B cell (primary cell): Measurements from ENCODE around the gene AP2B1. TPM values are rescaled to one million over a fixed set of nuclear protein-coding genes. Genes with fewer than 3 reads are reported as not detected.

Experiments
- ATAC-seq: fragments of 200-7000 bp; cut with Tn5 transposase; one replicate; pipeline ENCODE4 v1.10.0; 2021; ENCODE audit warnings: low read depth, mild to moderate bottlenecking, moderate number of reproducible peaks, moderate library complexity
- CTCF ChIA-PET: fragments of 350-600 bp; sonication (Branson Sonifier 250); formaldehyde crosslinking; loops from one replicate; lab custom pipeline; 2021; ENCODE audit warnings: antibody characterized with exemption, inconsistent platforms; lab: Charles Lee
- POLR2A ChIA-PET: fragments of 350-600 bp; sonication (Branson Sonifier 250); formaldehyde crosslinking; loops from one replicate; lab custom pipeline; 2021; ENCODE audit warnings: antibody characterized with exemption; lab: Charles Lee
- DNase-seq: peaks from one replicate; pipeline ENCODE4 v3.0.0; 2013
- H2AFZ ChIP-seq: 2 replicates; pipeline ENCODE4 v1.6.1; 2012; ENCODE audit warnings: mild to moderate bottlenecking, low read depth, low read length; ENCODE audit not compliant: insufficient read depth, poor library complexity, severe bottlenecking
- H3K27ac ChIP-seq, 2 donors: 1 replicate in 1 of 2; 2 replicates in 1 of 2; pipeline ENCODE4 v1.5.1; 2012 to 2013; ENCODE audit warnings: low read length in 2 of 2, mild to moderate bottlenecking in 2 of 2, moderate library complexity in 1 of 2
- H3K27me3 ChIP-seq, 4 experiments: fragments of 200-600 bp in 1 of 4; sonication (generic) in 1 of 4; replicated peaks in 1 of 4; 1 replicate in 2 of 4; 2 replicates in 2 of 4; pipeline versions ENCODE4 v1.6.1 to v1.7.0; 2013 to 2016; ENCODE audit warnings: low read length in 3 of 4, mild to moderate bottlenecking in 2 of 4, mixed read lengths in 1 of 4, moderate library complexity in 1 of 4; ENCODE audit not compliant: insufficient read depth in 4 of 4, control insufficient read depth in 3 of 4; ENCODE audit errors: control extremely low read depth in 1 of 4
- H3K36me3 ChIP-seq, 2 experiments: replicated peaks in 1 of 2; 1 replicate in 1 of 2; 2 replicates in 1 of 2; pipeline versions ENCODE4 v1.6.1 to v1.7.1; 2013; ENCODE audit warnings: low read length in 1 of 2; ENCODE audit not compliant: insufficient read depth in 2 of 2, control insufficient read depth in 1 of 2; ENCODE audit errors: control extremely low read depth in 1 of 2, extremely low read depth in 1 of 2
- H3K4me1 ChIP-seq, 2 donors: fragments of 200-600 bp in 1 of 2; sonication (generic) in 1 of 2; 1 replicate in 1 of 2; 2 replicates in 1 of 2; pipeline versions ENCODE4 v1.5.1 to v1.6.1; 2013 to 2017; ENCODE audit warnings: low read length in 2 of 2; ENCODE audit not compliant: control insufficient read depth in 2 of 2, insufficient read depth in 2 of 2
- H3K4me2 ChIP-seq: replicated peaks from 2 replicates; pipeline ENCODE3; 2012; ENCODE audit warnings: mild to moderate bottlenecking, low read depth, low read length; ENCODE audit not compliant: poor library complexity, severe bottlenecking
- H3K4me3 ChIP-seq, 5 experiments: fragments of 200-600 bp in 1 of 5; sonication (generic) in 1 of 5; 1 replicate in 3 of 5; 2 replicates in 2 of 5; pipeline versions ENCODE4 v1.5.1 to v1.7.0; 2011 to 2016; ENCODE audit warnings: low read length in 4 of 5, mild to moderate bottlenecking in 4 of 5, low read depth in 2 of 5, control low read depth in 1 of 5, moderate library complexity in 1 of 5; ENCODE audit not compliant: insufficient read depth in 1 of 5; ENCODE audit errors: control extremely low read depth in 1 of 5, extremely low read depth in 1 of 5
- H3K79me2 ChIP-seq: fragments of 200-600 bp; sonication (generic); one replicate; pipeline ENCODE4 v1.6.0; 2016; ENCODE audit warnings: low read length; ENCODE audit not compliant: control insufficient read depth, insufficient read depth
- H3K9ac ChIP-seq: fragments of 200-600 bp; sonication (generic); 2 replicates; pipeline ENCODE4 v1.6.1; 2017; ENCODE audit warnings: mild to moderate bottlenecking, low read length, moderate library complexity
- H3K9me3 ChIP-seq, 3 donors: one replicate each; pipeline versions ENCODE4 v1.6.1 to v1.7.1; 2013; ENCODE audit warnings: low read length in 2 of 3; ENCODE audit not compliant: control insufficient read depth in 2 of 3, insufficient read depth in 1 of 3; ENCODE audit errors: control extremely low read depth in 1 of 3
- H4K20me1 ChIP-seq: 2 replicates; pipeline ENCODE4 v1.6.0; 2012; ENCODE audit warnings: mild to moderate bottlenecking, low read length; ENCODE audit not compliant: insufficient read depth, control insufficient read depth, poor library complexity, severe bottlenecking
- H3K27ac Mint-ChIP-seq: one replicate; pipeline ENCODE4 v1.8.0; 2021; ENCODE audit warnings: mixed read lengths
- H3K27me3 Mint-ChIP-seq: one replicate; pipeline ENCODE4 v1.8.0; 2021; ENCODE audit warnings: mixed read lengths
- H3K4me1 Mint-ChIP-seq: one replicate; pipeline ENCODE4 v1.8.0; 2021; ENCODE audit warnings: mixed read lengths
- H3K4me3 Mint-ChIP-seq: one replicate; pipeline ENCODE4 v1.8.0; 2021; ENCODE audit warnings: mixed read lengths
- H3K9me3 Mint-ChIP-seq: one replicate; pipeline ENCODE4 v1.8.0; 2022; ENCODE audit warnings: mixed read lengths; ENCODE audit not compliant: insufficient read depth
- CTCF ChIP-seq: fragments of 200-600 bp; IDR thresholded peaks from one replicate; pipeline ENCODE4 v1.8.0; 2022; ENCODE audit warnings: antibody characterized with exemption, mild to moderate bottlenecking
- EZH2 ChIP-seq: IDR thresholded peaks from 2 replicates; pipeline ENCODE4 v1.6.1; 2012; ENCODE audit warnings: borderline replicate concordance, low read depth, mild to moderate bottlenecking, moderate library complexity, low read length; ENCODE audit not compliant: insufficient read depth, poor library complexity, severe bottlenecking
- WGBS: methylation state at CpG from one replicate; pipeline ENCODE4 v1.1.5; 2013; ENCODE audit warnings: missing lambda C conversion rate; ENCODE audit not compliant: insufficient coverage; 5-methylcytosine and 5-hydroxymethylcytosine counted together
- intact Hi-C: fragments of 100-400 bp; cut with micrococcal nuclease; formaldehyde crosslinking; loops from one replicate; pipeline ENCODE4 v1.10.0; 2022
- polyA plus RNA-seq: library from polyadenylated mRNA; depleted of rRNA; stranded (reverse); fragments of >200 nt; gene quantifications from 2 replicates; pipeline ENCODE4 v1.2.3, GENCODE V29; 2012
- total RNA-seq, 2 donors: library from RNA; stranded (reverse); fragments of 120-200 nt in 1 of 2; gene quantifications; 1 replicate in 1 of 2; 2 replicates in 1 of 2; pipeline versions ENCODE4 v1.2.3 to v1.2.4, GENCODE V29; 2013 to 2022

AP2B1 gene
- total and polyA plus RNA-seq, 2 donors (not counting 1 experiment from before 2014, with no cell fraction given) = 33.1 to 123 TPM

GRCh38 chr17:35740997-35741931, 154.1 kb downstream of the AP2B1 start:
- TF ChIP-seq EZH2 = no peak
- no peak for TF ChIP-seq CTCF
- Histone ChIP-seq H3K4me3 (no peak overlapping the region), H3K36me3 (no peaks in the 10 kb centered on the region), H4K20me1 (no peaks in the 10 kb centered on the region), H3K4me1 (peaks cover 0 to 5% of the 10 kb centered on the region in 2 donors), H3K4me2 (peak overlapping the region; percentile 51), H2AFZ (no peak overlapping the region), H3K27ac (no peak overlapping the region), H3K9ac (no peak overlapping the region), H3K27me3 (peaks cover 0 to 31% (median 6%) of the 10 kb centered on the region in 4 experiments), H3K9me3 (peaks cover 0 to 12% (median 0%) of the 10 kb centered on the region in 3 donors), H3K79me2 (no peaks in the 10 kb centered on the region)
- ATAC-seq = no peak
- DNase-seq = no peak
- WGBS = 24% methylated on average over 69 of the region's 73 CpGs
- POLR2A ChIA-PET = no interaction called here
- H3K27ac Mint-ChIP-seq = no peak overlapping the region
- H3K27me3 Mint-ChIP-seq = peaks cover 35% of the 10 kb centered on the region
- H3K9me3 Mint-ChIP-seq = no peaks in the 10 kb centered on the region
- CTCF ChIA-PET = no interaction called here
- H3K4me3 Mint-ChIP-seq = peak overlapping the region; percentile 19
- peaks cover 7% of the 10 kb centered on the region for H3K4me1 Mint-ChIP-seq
- intact Hi-C loops = no loop called here

- DNase-seq (no peak), ATAC-seq (no peak)
- Mint-ChIP-seq H3K4me1 (peaks cover 7% of the 10 kb centered on the region), H3K4me3 (no peak overlapping the region), H3K27me3 (peaks cover 37% of the 10 kb centered on the region), H3K27ac (no peak overlapping the region), H3K9me3 (no peaks in the 10 kb centered on the region)
- H3K9ac ChIP-seq = no peak overlapping the region
- H3K4me1 ChIP-seq = peaks cover 0 to 8% of the 10 kb centered on the region in 2 donors
- no peaks in the 10 kb centered on the region for H3K79me2 ChIP-seq
- H4K20me1 ChIP-seq = no peaks in the 10 kb centered on the region
- H3K27me3 ChIP-seq = peaks cover 0 to 31% (median 6%) of the 10 kb centered on the region in 4 experiments
- POLR2A ChIA-PET = no interaction called here
- H3K27ac ChIP-seq = no peak overlapping the region
- CTCF ChIA-PET = no interaction called here
- TF ChIP-seq EZH2 = no peak
- no peak for TF ChIP-seq CTCF
- 100% methylated on average over 1 of the region's 7 CpGs for WGBS
- H2AFZ ChIP-seq = no peak overlapping the region
- H3K4me2 ChIP-seq = no peak overlapping the region
- no peak overlapping the region for H3K4me3 ChIP-seq
- intact Hi-C loops = no loop called here
- no peaks in the 10 kb centered on the region for H3K36me3 ChIP-seq
- peaks cover 0 to 12% (median 0%) of the 10 kb centered on the region in 3 donors for H3K9me3 ChIP-seq
These were observed 155.4 kb downstream of the AP2B1 start for GRCh38 chr17:35742496-35742895.
